Activated T-helper 1 cell treated with Interleukin-2 at 50 U/mL for 16 hours (primary cell): ENCODE measurements around the gene SLC12A2.

Experiments
- DNase-seq: peaks from one replicate; pipeline ENCODE4 v3.0.0-alpha.2; 2020; ENCODE audit warnings: low read depth

The SLC12A2 gene

GRCh38 chr5:128225245-128226030, 141.9 kb downstream of the SLC12A2 start:
- DNase-seq: no peak

GRCh38 chr5:128228008-128228407, 144.4 kb downstream of the SLC12A2 start:
- DNase-seq: no peak

- DNase-seq: no peak
These were observed 145.0 kb downstream of the SLC12A2 start for GRCh38 chr5:128228521-128228920.

- DNase-seq: no peak
These were observed 151.5 kb downstream of the SLC12A2 start for GRCh38 chr5:128234928-128235641.

- DNase-seq: no peak
These were observed 152.8 kb downstream of the SLC12A2 start for GRCh38 chr5:128236334-128236733.

- DNase-seq: no peak
These were observed 153.4 kb downstream of the SLC12A2 start for GRCh38 chr5:128237000-128237399.

GRCh38 chr5:128237546-128237945, 154.0 kb downstream of the SLC12A2 start:
- no peak for DNase-seq
